ENCODE data around the gene ENTPD7.

Gene ENTPD7

DNA sequence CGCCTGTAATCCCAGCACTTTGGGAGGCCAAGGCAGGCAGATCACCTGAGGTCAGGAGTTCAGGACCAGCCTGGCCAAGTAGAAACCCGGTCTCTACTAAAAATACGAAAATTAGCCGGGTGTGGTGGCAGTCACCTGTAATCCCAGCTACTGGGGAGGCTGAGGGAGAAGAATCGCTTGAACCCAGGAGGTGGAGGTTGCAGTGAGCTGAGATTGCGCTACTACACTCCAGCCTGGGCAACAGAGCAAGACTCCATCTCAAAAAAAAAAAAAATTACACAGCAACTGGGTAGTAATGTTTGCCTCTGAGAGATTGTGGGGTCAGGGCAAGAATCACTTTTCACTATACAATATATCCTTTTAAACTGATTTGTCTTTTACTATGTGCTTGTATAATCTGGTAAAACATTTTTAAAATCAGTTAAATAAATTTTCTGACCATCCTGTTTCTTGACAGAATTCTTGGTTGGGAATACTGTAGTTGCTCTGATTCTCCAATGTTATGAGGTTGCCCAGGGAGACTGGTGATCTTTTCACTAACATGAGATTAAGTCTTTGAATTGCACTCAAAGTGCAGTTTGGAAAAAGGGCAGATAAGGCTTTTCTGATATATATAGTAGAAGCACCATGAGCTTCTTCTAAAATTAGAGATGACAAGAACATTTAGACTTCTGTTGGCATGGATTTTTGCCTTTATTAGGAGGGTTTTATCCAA is 1.5 kb downstream of the ENTPD7 start:
- Histone ChIP-seq H3K4me2 (ENCODE audit: low read depth, low read length, poor library complexity, severe bottlenecking) (no peak overlapping the region), H3K4me3 (ENCODE audit: insufficient read depth, low read length, poor library complexity, severe bottlenecking) (no peak overlapping the region), H3K36me3 (ENCODE audit: low read length) (no peaks in the 10 kb centered on the region), H4K20me1 (ENCODE audit: low read depth, low read length) (no peaks in the 10 kb centered on the region), H3K9me2 (replicated peaks; ENCODE audit: insufficient read depth, low read length) (no peaks in the 10 kb centered on the region), H3K79me2 (ENCODE audit: insufficient read depth, low read length) (no peaks in the 10 kb centered on the region), H3F3A (ENCODE audit: insufficient read depth) (no peaks in the 10 kb centered on the region), H3K27me3 (ENCODE audit: low read length) (no peaks in the 10 kb centered on the region), H3K9me3 (ENCODE audit: insufficient read depth, low read length) (no peaks in the 10 kb centered on the region), H2AFZ (ENCODE audit: low read depth, low read length, severe bottlenecking) (no peak overlapping the region), H3K9ac (ENCODE audit: low read length) (no peak overlapping the region), H3K27ac (ENCODE audit: low read depth, low read length) (no peak overlapping the region)
- TF ChIP-seq EZH2phosphoT487 (conservative IDR thresholded peaks at IDR 0.05; ENCODE audit: low read length) = no peak
- TF ChIP-seq, protein P1, sequence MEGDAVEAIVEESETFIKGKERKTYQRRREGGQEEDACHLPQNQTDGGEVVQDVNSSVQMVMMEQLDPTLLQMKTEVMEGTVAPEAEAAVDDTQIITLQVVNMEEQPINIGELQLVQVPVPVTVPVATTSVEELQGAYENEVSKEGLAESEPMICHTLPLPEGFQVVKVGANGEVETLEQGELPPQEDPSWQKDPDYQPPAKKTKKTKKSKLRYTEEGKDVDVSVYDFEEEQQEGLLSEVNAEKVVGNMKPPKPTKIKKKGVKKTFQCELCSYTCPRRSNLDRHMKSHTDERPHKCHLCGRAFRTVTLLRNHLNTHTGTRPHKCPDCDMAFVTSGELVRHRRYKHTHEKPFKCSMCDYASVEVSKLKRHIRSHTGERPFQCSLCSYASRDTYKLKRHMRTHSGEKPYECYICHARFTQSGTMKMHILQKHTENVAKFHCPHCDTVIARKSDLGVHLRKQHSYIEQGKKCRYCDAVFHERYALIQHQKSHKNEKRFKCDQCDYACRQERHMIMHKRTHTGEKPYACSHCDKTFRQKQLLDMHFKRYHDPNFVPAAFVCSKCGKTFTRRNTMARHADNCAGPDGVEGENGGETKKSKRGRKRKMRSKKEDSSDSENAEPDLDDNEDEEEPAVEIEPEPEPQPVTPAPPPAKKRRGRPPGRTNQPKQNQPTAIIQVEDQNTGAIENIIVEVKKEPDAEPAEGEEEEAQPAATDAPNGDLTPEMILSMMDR (IDR thresholded peaks at IDR 0.05; ENCODE audit: insufficient read depth, low read length, poor library complexity, severe bottlenecking) = no peak

- Histone ChIP-seq H3K27me3 (ENCODE audit: low read length) (no peaks in the 10 kb centered on the region), H3K36me3 (ENCODE audit: low read length) (no peaks in the 10 kb centered on the region), H3K9me3 (ENCODE audit: insufficient read depth, low read length) (no peaks in the 10 kb centered on the region), H3F3A (ENCODE audit: insufficient read depth) (no peaks in the 10 kb centered on the region), H3K9ac (ENCODE audit: low read length) (no peak overlapping the region), H3K9me2 (replicated peaks; ENCODE audit: insufficient read depth, low read length) (no peaks in the 10 kb centered on the region), H4K20me1 (ENCODE audit: low read depth, low read length) (no peaks in the 10 kb centered on the region), H3K27ac (ENCODE audit: low read depth, low read length) (no peak overlapping the region), H2AFZ (ENCODE audit: low read depth, low read length, severe bottlenecking) (no peak overlapping the region), H3K4me3 (ENCODE audit: insufficient read depth, low read length, poor library complexity, severe bottlenecking) (no peak overlapping the region), H3K4me2 (ENCODE audit: low read depth, low read length, poor library complexity, severe bottlenecking) (no peak overlapping the region), H3K79me2 (ENCODE audit: insufficient read depth, low read length) (no peaks in the 10 kb centered on the region)
- TF ChIP-seq, protein P1 (IDR thresholded peaks at IDR 0.05; ENCODE audit: insufficient read depth, low read length, poor library complexity, severe bottlenecking) = no peak
- TF ChIP-seq EZH2phosphoT487 (conservative IDR thresholded peaks at IDR 0.05; ENCODE audit: low read length) = no peak
Measured at GRCh38 chr10:99661377-99661763, 2.1 kb downstream of the ENTPD7 start.

DNA sequence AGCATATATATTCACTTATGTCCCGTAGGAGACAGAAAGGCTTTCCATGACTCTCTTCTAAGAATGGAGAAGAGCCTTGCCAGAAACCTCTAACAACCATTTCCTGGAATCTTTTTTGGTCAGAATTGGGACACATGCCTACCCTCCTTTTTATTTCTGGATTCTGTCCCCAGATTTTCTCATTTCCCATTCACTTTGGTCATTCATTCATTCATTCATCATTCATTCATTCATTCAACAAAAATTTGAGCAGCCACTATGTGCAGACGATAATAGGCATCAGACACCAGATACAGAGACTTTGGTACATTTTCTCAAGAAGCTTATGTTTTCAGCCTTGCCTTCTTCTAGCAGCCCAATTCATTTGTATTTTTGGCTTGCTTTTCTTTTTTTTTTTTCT is 6.0 kb downstream of the ENTPD7 start:
- H3K9me2 ChIP-seq (replicated peaks; ENCODE audit: insufficient read depth, low read length) = no peaks in the 10 kb centered on the region
- no peak overlapping the region for H3K4me2 ChIP-seq (ENCODE audit: low read depth, low read length, poor library complexity, severe bottlenecking)
- H3K79me2 ChIP-seq (ENCODE audit: insufficient read depth, low read length) = no peaks in the 10 kb centered on the region
- no peaks in the 10 kb centered on the region for H4K20me1 ChIP-seq (ENCODE audit: low read depth, low read length)
- no peak overlapping the region for H3K9ac ChIP-seq (ENCODE audit: low read length)
- no peaks in the 10 kb centered on the region for H3K9me3 ChIP-seq (ENCODE audit: insufficient read depth, low read length)
- no peak overlapping the region for H3K4me3 ChIP-seq (ENCODE audit: insufficient read depth, low read length, poor library complexity, severe bottlenecking)
- no peaks in the 10 kb centered on the region for H3F3A ChIP-seq (ENCODE audit: insufficient read depth)
- no peaks in the 10 kb centered on the region for H3K36me3 ChIP-seq (ENCODE audit: low read length)
- H2AFZ ChIP-seq (ENCODE audit: low read depth, low read length, severe bottlenecking) = no peak overlapping the region
- no peak overlapping the region for H3K27ac ChIP-seq (ENCODE audit: low read depth, low read length)
- no peaks in the 10 kb centered on the region for H3K27me3 ChIP-seq (ENCODE audit: low read length)
- TF ChIP-seq EZH2phosphoT487 (conservative IDR thresholded peaks at IDR 0.05; ENCODE audit: low read length) = no peak
- TF ChIP-seq, protein P1 (IDR thresholded peaks at IDR 0.05; ENCODE audit: insufficient read depth, low read length, poor library complexity, severe bottlenecking) = no peak

Data from SU-DHL-6 (cell line).